ENCODE measurements around the gene PTGES3L. TPM values are rescaled to one million over a fixed set of nuclear protein-coding genes. Genes with fewer than 3 reads are reported as not detected.

PTGES3L gene
- total RNA-seq, result under 0.01 and 0.29 TPM in 2 replicates

- peaks cover 6% of the 10 kb centered on the region for H4K20me1 ChIP-seq (ENCODE audit: insufficient read depth, low read length)
- no peaks in the 10 kb centered on the region for H3K36me3 ChIP-seq (ENCODE audit: insufficient read depth, low read length)
- H3K4me1 ChIP-seq (ENCODE audit: insufficient read depth, low read length), result peaks cover 17% of the 10 kb centered on the region
- peak within 1 kb of the TSS; percentile 99 for H3K4me3 ChIP-seq (ENCODE audit: insufficient read depth, low read length)
- peak within 1 kb of the TSS; percentile 88 for H2AFZ ChIP-seq (ENCODE audit: low read length)
- H3K79me2 ChIP-seq (ENCODE audit: insufficient read depth, low read length), result peaks cover 44% of the 10 kb centered on the region
- peak within 1 kb of the TSS; percentile 100 for H3K4me2 ChIP-seq (ENCODE audit: insufficient read depth, low read length)
- TF ChIP-seq CTCF (IDR thresholded peaks at IDR 0.05; ENCODE audit: extremely low read depth, low read depth, low read length), result no peak
- H3K27ac ChIP-seq (ENCODE audit: low read depth, low read length), result peak within 1 kb of the TSS; percentile 76
- peak; percentile 94 for DNase-seq (ENCODE audit: insufficient read length, low spot score, missing footprints)
- no peaks in the 10 kb centered on the region for H3K9me3 ChIP-seq (ENCODE audit: low read depth, low read length)
- no peaks in the 10 kb centered on the region for H3K27me3 ChIP-seq (ENCODE audit: insufficient read depth, low read length)
Measured at GRCh38 chr17:42979511-42980273, at the start of gene PTGES3L. TSS of gene PTGES3L (minus strand) at chr17:42980080. CDS start at chr17:42980053, 27 bp downstream.

- no peaks in the 10 kb centered on the region for H3K79me2 ChIP-seq (ENCODE audit: insufficient read depth, low read length)
- no peak for TF ChIP-seq CTCF (IDR thresholded peaks at IDR 0.05; ENCODE audit: extremely low read depth, low read depth, low read length)
- no peak overlapping the region for H3K4me3 ChIP-seq (ENCODE audit: insufficient read depth, low read length)
- no peak overlapping the region for H3K27ac ChIP-seq (ENCODE audit: low read depth, low read length)
- peak; percentile 6 for DNase-seq (ENCODE audit: insufficient read length, low spot score, missing footprints)
- H3K9me3 ChIP-seq (ENCODE audit: low read depth, low read length), result no peaks in the 10 kb centered on the region
- H3K4me1 ChIP-seq (ENCODE audit: insufficient read depth, low read length), result peaks cover 3% of the 10 kb centered on the region
- no peaks in the 10 kb centered on the region for H3K27me3 ChIP-seq (ENCODE audit: insufficient read depth, low read length)
- H3K4me2 ChIP-seq (ENCODE audit: insufficient read depth, low read length), result no peak overlapping the region
- H3K36me3 ChIP-seq (ENCODE audit: insufficient read depth, low read length), result no peaks in the 10 kb centered on the region
- H4K20me1 ChIP-seq (ENCODE audit: insufficient read depth, low read length), result no peaks in the 10 kb centered on the region
- H2AFZ ChIP-seq (ENCODE audit: low read length), result no peak overlapping the region
Measured at GRCh38 chr17:43028221-43028861, 48.5 kb upstream of the PTGES3L start.

- no peaks in the 10 kb centered on the region for H4K20me1 ChIP-seq (ENCODE audit: insufficient read depth, low read length)
- H2AFZ ChIP-seq (ENCODE audit: low read length), result no peak overlapping the region
- no peaks in the 10 kb centered on the region for H3K9me3 ChIP-seq (ENCODE audit: low read depth, low read length)
- no peak overlapping the region for H3K4me2 ChIP-seq (ENCODE audit: insufficient read depth, low read length)
- peak; percentile 71 for DNase-seq (ENCODE audit: insufficient read length, low spot score, missing footprints)
- no peak for TF ChIP-seq CTCF (IDR thresholded peaks at IDR 0.05; ENCODE audit: extremely low read depth, low read depth, low read length)
- peaks cover under 1% of the 10 kb centered on the region for H3K79me2 ChIP-seq (ENCODE audit: insufficient read depth, low read length)
- H3K4me3 ChIP-seq (ENCODE audit: insufficient read depth, low read length), result no peak overlapping the region
- no peaks in the 10 kb centered on the region for H3K27me3 ChIP-seq (ENCODE audit: insufficient read depth, low read length)
- no peak overlapping the region for H3K27ac ChIP-seq (ENCODE audit: low read depth, low read length)
- H3K36me3 ChIP-seq (ENCODE audit: insufficient read depth, low read length), result no peaks in the 10 kb centered on the region
- peaks cover 3% of the 10 kb centered on the region for H3K4me1 ChIP-seq (ENCODE audit: insufficient read depth, low read length)
Measured at GRCh38 chr17:43027091-43028032, 47.5 kb upstream of the PTGES3L start.
